GM21723 (cell line): ENCODE results near the gene IMPA2.

ENCODE experiments used
- ATAC-seq: cut with Tn5 transposase; IDR thresholded peaks from one replicate; pipeline ENCODE4 v1.9.1; 2021; ENCODE audit warnings: mild to moderate bottlenecking, moderate library complexity; ENCODE audit not compliant: unreplicated experiment

The IMPA2 gene

DNA sequence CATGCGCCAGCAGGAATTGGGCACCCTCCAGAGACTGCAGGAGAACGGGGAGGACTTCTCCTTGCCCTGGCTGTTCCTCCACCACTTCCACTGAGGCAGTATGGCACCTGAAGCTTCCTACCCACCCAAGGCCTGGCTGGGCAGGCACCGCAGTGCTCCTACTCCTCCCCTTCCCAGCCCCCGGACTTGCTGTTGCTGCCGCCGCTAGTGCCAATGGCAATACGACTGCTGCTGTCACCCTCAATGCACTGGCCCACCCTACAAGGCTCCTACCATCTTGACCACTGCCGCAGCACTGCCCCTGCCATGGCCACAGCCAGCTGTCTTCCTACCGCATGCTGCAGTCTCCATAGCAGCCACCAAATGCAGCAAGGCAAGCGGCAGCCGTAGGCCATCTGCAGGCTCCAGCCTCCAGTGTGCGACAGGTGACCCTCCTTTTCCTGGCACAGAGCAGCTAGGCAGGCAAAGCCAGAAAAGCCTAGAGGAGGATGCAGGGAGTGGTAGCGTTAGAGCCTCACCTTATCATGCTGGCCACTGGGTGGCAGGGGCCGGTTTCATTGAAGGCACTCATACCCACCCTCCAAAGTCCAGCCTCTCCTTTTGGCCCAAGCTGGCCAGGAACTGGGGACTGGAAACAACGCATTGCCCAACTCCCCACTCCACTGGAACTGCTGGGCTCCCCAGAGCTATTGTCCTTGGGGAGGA lies 64.9 kb downstream of the IMPA2 start:
- ATAC-seq: no peak

DNA sequence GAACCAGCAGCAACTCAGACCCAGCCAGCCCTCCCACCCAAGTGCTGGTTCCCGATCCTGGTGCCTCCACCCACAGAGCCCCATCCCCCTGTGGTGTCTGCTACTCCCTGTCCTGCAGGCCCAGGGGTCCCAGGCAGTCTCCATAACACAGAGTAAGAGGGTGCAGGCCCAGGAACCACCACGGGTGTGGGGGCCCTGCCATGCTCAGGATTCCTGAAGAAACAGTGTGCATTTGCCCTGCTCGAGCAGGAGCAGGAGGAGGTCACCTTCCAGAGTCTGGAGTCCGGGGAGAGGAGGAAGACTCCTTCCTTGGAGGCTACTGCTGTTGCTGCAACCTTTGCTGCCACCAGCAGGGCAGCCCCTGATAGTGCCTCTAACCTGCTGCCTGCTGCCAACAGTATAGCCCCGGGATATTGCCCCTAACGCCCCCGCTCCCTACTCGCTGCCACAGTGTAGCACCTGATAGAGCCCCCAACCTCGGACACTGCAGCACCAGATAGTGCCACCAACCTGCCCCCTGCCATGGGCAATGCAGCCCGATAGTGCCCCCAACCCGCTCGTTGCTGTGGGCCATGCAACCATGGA lies 65.5 kb downstream of the IMPA2 start:
- ATAC-seq: no peak

DNA sequence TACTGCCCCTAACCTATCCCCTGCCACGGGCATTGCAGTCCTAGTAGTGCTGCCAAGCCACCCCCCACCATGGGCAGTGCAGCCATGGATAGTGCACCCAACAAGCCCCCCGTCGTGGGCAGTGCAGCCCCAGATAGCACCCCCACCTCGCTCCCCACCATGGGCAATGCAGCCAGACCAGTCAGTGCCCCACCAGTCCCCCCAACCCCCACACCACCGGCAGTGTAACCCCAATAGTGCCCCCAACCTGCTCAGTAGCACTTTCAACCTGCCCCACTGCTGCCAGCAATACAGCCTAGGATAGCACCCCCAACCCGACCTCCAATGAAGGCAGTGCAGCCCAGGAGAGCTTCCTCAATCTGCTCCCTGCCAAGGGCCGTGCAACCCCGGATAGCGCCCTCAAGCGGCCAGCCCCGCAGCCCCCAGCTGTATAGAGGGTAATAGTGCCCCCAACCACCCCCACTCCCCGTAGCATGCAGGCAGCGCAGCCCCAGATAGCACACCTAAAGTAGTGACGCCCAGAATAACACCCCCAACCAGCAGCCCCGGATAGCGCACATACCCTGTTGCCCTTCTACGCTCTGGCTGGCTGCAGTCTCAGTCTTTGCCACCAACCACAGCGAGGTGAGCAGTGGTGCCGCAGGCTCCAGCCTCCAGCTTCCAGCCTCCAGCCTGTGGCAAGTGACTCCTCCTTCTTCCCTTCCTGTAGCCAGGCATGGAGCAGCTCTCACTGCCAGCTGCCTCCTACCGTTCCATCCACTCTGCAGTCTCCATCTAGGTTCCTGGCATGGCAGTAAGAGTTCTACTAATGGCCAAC lies 66.9 kb downstream of the IMPA2 start:
- ATAC-seq: no peak

DNA sequence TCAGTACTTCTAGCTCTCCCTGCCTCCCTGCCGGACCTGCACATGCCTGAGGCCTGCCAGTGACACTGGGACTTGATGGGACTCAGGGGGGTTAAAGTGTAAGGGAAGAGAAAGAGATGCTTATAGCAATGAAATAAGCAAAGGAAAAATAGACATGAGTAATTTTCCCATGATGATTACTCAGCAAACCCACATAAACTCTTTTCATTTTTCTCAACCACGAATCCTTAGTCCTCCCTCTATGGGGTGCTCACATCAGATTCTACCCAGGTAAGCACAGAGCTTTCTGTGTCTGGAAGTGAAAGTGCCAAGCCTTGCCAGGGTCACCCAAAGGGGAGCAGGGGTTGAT lies 67.5 kb downstream of the IMPA2 start:
- no peak for ATAC-seq

DNA sequence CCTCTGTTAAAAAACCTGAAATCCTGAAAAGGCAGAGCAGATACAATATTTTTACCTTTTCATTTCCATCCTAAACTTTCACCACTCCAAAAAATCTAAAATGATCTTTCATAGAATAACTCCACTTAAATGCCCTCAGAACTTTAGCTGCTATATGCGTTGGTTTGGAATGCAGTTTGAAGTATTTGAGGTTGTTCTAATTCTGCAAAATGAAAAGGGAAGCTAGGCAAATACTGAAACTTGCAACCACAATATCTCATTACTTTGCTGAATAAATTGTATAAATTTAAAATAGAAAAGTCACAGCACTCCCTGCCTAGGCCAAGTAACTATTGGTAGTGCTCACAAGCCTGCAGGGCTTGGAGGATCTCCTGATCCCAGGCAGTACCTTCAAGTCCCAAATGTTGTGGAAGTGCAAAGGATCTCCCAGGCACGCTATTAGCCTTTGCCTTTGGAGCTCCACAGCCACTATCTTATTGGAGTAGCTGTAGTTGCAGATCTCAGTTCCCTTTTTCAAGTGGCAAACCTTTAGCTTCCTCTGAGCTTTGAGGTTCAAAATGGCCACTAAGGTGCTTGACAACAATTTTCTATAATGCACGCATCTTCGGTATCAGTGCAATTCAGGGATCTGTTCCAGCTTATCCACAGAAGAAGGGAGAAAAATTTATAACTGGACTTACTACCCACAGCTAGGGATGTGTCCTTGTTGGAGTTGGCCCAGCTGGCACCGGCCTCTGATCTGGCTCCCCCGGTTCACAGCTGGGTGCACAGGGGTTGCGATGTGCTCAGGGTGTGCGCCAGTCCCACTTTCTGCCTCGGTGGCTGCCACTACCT lies 68.9 kb downstream of the IMPA2 start:
- ATAC-seq: peak; percentile 94

DNA sequence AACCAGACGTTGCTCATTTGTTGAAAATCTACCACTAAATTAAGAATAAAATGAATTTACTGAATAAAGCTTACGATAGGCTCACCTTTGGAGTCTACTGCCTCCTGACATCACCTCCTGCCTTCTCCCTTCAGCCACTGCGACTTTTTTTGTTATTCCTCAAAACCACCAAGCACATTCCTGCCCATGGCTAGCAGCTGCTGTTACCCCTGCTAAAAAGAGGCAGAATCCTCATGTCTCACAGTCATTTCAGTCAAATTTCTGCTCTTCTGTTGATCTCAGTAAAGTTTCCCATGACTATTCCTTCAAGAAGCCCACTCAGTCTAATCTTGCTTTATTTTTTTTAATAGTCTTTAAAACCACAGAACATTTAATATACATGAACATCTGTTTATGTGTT lies 71.6 kb downstream of the IMPA2 start:
- ATAC-seq: no peak

DNA sequence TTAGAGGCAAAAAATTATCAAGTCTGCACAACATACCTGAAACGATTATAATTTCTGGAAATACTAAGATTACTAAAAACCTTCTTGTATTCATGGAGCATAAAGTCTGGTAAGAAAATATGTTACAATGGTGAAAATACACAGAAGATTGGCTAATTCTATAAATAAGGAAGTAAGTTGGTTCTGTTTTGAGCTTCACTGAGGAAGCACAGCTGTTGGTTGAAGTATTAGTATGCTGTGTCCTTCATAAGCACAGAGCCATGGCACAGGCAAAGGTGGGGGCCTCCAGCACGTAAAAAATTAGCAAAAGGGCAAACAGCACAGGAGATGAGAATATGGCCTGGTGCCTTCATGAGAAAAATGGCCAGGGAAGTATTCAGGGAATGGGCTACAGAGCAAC lies 72.0 kb downstream of the IMPA2 start:
- peak; percentile 50 for ATAC-seq

DNA sequence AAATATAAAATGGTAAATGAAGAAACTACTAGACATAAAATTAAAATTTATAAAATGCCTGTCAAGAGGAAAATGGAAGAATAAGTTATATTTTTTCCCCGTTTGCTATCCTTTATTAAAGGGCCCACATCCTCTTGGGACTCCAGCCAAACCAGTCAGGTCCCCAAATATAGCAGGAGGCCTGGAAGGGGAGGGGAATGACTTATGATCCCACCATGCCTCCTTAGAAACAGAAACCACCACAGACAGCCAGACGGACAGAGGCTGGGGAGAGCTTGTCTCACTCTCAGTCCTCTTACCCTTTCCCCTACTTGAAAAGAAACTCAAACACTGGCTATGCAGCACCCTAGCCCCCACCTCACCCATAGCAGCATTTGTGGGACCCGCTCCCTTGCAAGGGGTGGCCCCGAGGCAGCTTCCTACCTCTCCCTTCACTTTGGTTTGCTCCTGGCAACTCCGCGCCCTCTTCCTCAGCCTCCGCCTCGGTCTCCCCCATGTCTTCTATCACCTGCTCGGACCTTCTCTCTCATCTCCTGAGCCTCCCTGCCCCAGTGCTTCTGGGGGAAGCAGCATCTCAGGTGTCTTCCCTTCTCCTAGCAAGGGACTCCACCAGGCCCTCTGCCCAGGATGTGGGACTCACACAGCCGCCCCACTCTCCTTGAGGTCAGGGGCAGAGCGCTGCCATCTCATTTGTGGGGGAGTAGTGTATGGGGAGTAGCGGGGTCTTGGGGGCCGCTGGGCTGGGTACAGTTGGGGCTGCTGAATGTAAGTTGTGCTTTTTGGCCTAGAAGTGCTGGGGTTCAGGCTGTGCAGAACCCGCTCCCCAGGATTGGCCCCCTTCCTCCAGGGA lies 75.0 kb downstream of the IMPA2 start:
- no peak for ATAC-seq

DNA sequence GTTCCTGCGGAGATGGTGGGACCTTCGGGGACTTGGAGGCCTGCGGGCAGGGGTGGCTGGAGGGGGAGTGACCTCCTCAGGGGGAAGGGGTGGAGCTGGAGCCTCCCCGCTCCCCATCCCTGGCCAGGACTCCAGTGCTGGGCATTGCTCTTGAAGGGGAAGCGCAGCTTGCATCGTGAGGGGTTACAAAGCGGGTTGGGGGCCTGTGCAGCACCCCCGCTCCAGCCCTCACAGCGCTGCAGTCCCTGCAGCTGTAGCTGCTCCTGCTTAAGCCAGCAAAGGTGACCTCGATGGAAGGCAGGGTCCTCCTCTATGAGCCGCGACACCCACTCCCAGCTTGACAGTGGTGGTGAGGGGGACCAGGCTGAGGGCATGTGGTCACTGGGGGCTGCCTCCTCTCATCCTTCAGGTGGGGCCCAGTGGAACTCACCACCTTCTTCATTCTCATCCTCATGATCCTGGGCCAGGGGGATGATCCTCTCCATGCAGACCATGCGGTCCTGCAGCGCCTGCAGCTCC lies 75.6 kb downstream of the IMPA2 start:
- no peak for ATAC-seq

DNA sequence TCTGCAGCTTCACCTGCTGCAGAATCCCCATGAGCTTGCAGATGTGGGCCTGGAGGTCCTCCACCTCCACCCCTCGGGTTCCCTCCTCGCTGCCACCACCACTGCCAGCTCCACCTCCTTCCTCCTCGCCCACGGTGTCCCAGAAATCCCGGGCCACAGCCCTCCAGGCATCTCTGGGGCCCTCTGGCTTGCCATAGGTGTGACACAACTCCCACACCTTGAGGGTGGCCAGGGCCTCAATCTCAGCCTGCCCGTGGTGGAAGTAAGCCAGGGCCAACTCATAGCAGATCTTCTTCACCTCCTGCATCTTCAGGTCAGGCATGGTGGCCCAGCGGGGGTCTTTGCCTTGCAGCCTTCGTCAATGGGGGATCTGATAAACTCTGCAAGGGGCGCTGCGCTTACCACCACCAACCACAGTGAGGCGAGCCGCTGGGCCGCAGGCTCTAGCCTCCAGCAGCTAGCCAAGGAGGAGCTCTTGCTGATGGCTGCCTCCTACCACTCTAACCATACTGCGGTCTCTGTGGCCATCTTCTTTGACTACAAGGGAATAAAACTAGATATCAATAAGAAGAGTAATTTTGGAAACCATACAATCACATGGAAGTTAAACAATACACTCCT lies 76.2 kb downstream of the IMPA2 start:
- ATAC-seq: no peak

DNA sequence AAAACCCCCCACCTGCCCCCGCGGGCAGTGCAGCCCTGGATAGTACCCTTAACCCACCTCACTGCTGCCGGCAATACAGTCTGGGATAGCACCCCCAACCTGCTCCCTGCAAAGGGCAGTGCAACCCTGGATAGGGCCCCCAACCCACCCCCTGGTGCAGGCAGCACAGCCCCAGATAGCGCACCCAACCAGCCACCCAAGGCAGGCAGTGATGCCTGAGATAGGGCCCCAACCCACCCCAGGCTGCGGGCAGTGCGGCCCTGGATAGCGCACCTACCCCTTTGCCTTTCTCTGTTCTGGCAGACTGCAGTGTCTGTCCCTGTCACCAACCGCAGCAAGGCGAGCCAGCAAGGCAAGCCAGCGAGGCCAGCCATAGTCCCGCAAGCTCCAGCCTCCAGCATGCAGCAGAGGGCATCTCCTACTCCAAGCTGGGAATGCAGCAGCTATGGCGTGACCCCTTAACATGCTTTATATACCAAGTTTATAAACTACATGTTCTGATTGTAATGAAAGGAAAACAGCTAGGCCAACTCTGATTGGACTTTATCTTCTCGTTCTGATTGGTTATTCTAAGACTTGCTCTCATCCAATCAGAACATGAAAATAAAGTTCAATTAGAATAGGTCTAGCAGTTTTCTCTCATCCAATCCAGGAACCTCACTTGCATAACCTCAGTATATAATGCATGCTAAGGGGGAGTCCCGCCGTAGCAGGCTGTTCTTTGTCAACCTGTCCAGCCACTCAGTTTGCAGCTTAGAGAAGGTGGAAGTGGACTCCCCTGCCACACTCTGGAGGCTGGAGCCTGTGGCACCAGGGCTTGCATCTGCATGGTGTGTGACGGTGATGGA lies 78.3 kb downstream of the IMPA2 start:
- ATAC-seq: no peak

DNA sequence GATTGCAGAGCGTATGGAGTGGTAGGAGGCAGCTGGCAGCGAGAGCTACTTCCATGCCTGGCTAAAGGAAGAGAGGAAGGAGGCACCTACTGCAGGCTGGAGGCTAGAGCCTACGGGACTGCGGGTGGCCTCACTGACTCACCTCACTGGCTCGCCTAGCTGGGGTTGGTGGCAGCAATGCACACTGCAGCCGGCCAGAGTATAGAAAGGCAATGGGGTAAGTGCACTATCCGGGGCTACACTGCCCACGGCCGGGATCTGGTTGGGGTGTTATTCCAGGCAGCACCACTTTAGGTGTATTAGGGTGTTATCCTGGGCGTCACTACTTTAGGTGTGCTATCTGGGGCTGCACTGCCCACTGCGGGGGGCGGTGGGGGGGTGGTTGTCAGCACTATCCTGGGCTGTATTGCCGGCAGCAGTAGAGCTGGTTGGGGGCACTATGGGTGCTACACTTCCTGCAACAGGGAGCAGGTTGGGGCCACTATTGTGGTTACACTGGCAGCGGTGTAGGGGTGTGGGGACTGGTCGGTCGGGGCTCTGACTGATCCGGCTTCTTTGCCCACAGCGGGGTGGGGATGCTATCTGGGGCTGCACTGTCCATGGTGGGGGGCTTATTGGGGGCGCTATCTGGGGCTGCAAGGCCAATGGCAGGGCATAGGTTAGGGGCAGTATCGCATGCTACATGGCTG lies 79.0 kb downstream of the IMPA2 start:
- no peak for ATAC-seq

DNA sequence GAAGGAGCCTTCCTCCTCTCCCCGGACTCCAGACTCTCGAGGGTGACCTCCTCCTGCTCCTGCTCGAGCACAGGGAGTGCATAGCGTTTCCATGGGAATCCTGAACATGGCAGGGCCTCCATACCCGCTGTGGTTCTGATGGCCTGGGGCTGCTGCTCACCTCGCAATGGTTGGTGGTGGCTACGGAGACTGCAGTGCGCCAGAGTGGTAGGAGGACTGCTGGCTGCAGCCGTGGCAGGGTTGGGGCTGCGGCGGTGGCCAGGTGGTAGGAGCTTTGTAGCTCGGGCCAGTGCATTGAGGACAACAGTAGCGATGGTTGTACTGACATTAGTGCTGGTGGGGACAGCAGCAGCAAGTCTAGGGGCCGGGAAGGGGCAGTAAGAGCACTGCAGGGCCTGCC lies 80.4 kb downstream of the IMPA2 start:
- ATAC-seq: no peak

DNA sequence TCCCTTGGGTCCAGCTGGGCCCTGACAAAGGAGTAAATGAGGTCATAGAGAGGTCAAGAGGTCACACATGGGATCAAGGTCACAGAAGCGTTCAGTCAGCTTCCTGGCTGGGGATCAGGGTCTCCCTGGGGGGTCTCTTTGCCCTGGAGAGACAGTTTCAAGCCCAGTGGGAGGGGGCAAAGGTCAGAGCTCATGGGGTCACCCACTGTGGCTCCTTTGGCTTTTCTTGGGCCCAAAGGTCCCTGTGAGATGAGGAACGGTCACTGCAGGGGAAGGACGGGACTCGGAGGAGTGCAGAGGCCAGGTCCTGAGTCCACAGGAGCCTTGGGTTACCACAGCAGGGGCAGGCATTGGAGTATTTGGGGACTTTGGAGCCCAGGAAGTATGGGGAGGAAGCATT lies 81.7 kb downstream of the IMPA2 start:
- ATAC-seq: no peak

DNA sequence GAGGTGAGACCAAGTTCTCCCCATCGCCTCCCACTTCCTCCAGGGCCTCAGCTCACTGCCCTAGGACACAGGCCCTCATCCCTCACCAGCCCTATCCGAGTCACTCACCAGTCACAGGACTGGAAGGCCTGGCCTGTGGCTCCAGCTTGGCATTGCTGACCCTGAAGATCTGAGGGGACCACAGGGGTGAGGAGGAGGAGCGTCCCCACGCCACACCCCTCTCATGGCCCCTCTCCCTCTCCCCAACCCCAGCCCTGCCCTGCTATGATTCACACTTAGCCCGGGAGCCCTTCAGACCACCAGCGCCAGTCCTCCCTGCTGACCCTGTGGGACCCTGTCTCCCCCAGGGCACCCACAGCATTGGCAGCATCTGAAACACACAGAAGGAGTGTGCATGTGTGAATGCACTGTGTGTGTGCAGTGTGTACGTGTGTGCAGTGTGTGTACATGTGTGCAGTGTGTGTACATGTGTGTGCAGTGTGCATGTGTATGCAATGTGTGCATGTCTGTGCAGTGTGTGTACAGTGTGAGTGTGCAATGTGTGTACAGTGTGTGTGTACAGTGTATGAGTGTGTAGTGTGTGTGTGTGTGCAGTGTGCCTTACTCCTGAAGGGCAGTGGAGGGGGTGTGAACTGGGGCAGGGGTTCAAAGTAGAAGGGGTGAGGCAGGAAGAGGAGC lies 82.9 kb downstream of the IMPA2 start:
- ATAC-seq: no peak

DNA sequence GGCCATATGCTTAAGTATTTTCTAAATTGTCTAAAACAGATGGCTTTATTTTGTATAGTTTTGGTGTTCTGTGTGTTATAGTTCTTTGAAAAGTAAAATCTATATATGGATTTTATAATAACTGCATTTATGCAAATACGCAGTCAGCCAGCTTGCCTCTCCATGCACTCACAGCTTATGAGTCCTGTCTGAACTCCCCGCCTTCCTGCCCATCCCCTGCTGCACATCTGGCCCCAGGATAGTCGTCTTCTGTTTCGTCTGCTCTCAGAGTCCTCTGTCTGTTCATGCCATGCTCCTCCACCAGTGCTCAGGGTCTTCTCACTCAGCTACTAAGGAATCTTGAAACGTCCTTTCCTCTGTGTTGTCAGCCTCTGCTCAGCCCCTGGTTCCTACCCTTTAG lies 84.1 kb downstream of the IMPA2 start:
- no peak for ATAC-seq

DNA sequence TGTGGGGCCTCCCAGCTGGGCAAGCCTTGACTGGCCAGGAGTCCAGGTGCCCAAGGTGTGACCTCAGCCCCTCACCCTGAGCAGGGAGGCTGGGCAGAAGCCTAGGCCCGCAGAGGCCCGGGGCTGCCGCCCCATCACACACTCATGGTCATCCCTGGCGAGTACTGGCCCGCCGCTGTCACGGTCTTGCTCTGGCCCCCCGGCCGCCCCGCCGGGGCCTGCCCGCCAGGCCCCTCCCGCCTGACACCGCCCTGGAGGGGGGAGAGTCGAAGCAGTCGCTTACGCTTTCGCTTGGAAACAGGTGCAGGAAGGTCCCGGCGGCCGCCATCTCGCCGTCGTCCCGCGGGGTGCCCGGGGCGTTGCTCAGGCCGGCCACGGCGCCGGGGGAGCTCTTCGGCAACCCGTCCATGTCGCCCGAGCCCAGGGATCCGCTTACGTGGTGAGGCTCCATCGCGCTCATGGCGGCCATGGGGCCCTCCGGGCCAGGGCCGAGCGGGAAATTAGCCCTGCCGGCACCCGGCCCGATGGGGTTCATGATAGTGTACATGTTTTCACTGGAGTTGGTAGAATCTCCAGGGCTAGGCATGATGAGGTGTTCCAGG lies 85.7 kb downstream of the IMPA2 start:
- ATAC-seq: no peak
